Chondrocyte (in vitro differentiated cells): ENCODE data around the gene GTF2IRD1. TPM values are rescaled to one million over a fixed set of nuclear protein-coding genes. Genes with fewer than 3 reads are reported as not detected.
"Not testable (repeated sequence)": the region's sequence is repeated elsewhere in the genome, so short reads cannot be mapped to it uniquely, and the experiment has no call there.

Experiments used
- DNase-seq: peaks from one replicate; pipeline ENCODE4 v3.0.0; 2021; ENCODE audit warnings: mixed read lengths, low spot score
- H3K27ac Mint-ChIP-seq: one replicate; pipeline ENCODE4 v1.8.0; 2021; ENCODE audit warnings: mild to moderate bottlenecking, moderate library complexity, mixed read lengths; ENCODE audit not compliant: unreplicated experiment
- H3K27me3 Mint-ChIP-seq: 2 replicates; pipeline ENCODE4 v1.8.0; 2021; ENCODE audit warnings: low read depth, mixed read lengths
- H3K36me3 Mint-ChIP-seq: 2 replicates; pipeline ENCODE4 v1.8.0; 2021; ENCODE audit warnings: low read depth, mixed read lengths
- H3K4me1 Mint-ChIP-seq: 2 replicates; pipeline ENCODE4 v1.8.0; 2021; ENCODE audit warnings: low read depth, mild to moderate bottlenecking, mixed read lengths
- H3K4me3 Mint-ChIP-seq: one replicate; pipeline ENCODE4 v1.8.0; 2021; ENCODE audit warnings: mild to moderate bottlenecking, moderate library complexity, mixed read lengths; ENCODE audit not compliant: unreplicated experiment
- H3K9me3 Mint-ChIP-seq: 2 replicates; pipeline ENCODE4 v1.8.0; 2021; ENCODE audit warnings: low read depth, mixed read lengths
- total RNA-seq: library from RNA; stranded (reverse); gene quantifications from 3 replicates; pipeline ENCODE4 v1.2.1, GENCODE V29; 2021
- TF ChIP-seq, protein P1 (sequence below): fragments of 200-600 bp; sonication (generic); IDR thresholded peaks from 2 replicates; pipeline ENCODE4 v1.5.0; 2021; ENCODE audit warnings: antibody characterized with exemption, mild to moderate bottlenecking, moderate library complexity

GTF2IRD1 gene
- total RNA-seq, 1 donor from 2014 or later, result 48.5 TPM

DNA sequence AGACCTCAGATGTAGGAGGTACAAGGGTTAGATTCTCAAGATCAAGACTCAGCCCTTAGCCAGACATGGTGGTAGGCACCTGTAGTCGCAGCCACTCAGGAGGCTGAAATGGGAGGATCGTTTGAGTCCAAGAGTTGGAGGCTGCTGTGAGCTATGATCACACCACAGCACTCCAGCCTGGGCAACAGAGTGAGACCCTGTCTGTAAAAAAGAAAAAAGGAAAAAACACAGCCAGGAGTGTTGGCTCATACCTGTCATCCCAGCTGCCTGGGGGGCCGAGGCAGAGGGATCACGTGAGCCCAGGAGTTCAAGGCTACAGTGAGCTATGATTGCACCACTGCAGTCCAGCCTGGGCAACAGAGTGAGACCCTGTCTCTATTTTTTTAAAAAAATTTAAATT, 69.3 kb downstream of the GTF2IRD1 start:
- TF ChIP-seq, protein P1, sequence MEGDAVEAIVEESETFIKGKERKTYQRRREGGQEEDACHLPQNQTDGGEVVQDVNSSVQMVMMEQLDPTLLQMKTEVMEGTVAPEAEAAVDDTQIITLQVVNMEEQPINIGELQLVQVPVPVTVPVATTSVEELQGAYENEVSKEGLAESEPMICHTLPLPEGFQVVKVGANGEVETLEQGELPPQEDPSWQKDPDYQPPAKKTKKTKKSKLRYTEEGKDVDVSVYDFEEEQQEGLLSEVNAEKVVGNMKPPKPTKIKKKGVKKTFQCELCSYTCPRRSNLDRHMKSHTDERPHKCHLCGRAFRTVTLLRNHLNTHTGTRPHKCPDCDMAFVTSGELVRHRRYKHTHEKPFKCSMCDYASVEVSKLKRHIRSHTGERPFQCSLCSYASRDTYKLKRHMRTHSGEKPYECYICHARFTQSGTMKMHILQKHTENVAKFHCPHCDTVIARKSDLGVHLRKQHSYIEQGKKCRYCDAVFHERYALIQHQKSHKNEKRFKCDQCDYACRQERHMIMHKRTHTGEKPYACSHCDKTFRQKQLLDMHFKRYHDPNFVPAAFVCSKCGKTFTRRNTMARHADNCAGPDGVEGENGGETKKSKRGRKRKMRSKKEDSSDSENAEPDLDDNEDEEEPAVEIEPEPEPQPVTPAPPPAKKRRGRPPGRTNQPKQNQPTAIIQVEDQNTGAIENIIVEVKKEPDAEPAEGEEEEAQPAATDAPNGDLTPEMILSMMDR, result no peak
- Mint-ChIP-seq H3K4me1 (no peaks in the 10 kb centered on the region), H3K36me3 (peaks cover 28% of the 10 kb centered on the region), H3K27ac (no peak overlapping the region), H3K9me3 (peaks cover 3% of the 10 kb centered on the region), H3K27me3 (no peaks in the 10 kb centered on the region), H3K4me3 (no peak overlapping the region)
- DNase-seq, result no peak

DNA sequence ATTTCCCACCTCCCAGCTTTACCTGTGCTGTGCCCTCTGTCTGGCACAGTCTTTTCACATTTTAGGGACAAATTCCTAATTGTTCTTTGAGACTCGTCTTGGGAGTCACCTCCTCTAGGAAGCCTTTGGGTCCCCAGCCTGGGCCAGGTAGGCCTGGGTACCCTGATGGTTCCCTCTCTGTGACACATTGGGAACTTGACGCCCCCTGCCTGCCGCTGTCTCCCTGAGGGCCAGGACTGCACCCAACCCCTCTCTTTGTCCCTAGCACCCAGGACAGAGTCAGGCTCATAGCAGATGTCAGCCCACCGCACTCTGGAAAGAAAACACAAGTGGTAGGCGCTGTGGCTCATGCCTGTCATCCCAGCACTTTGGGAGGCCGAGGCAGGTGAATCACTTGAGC, 71.4 kb downstream of the GTF2IRD1 start:
- no peak overlapping the region for H3K4me3 Mint-ChIP-seq
- no peak for DNase-seq
- H3K27ac Mint-ChIP-seq, result no peak overlapping the region
- H3K27me3 Mint-ChIP-seq, result no peaks in the 10 kb centered on the region
- H3K36me3 Mint-ChIP-seq, result peaks cover 25% of the 10 kb centered on the region
- TF ChIP-seq, protein P1, result no peak
- no peaks in the 10 kb centered on the region for H3K4me1 Mint-ChIP-seq
- H3K9me3 Mint-ChIP-seq, result peaks cover 3% of the 10 kb centered on the region

DNA sequence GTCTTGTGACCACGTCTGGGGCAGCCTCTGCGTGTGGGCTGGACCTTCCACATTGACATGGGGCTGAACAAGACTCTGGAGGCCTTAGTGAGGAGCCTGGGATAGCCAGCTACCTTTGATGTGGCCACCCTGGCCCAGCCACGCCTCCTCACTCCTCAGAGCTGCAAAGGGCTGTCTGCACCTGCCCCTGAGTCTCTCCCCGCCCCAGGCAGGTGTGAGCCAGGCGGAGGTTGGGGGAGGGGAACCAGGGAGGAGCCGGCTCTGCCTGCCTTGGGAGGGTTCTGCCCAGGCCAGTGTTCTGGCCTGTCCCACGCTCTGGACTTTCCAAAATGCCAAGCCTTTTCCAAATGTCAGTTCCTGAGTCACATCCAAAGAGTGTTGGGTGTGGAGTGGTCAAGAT, 72.2 kb downstream of the GTF2IRD1 start:
- DNase-seq, result no peak
- TF ChIP-seq, protein P1, result no peak
- Mint-ChIP-seq H3K27me3 (no peaks in the 10 kb centered on the region), H3K27ac (no peak overlapping the region), H3K4me3 (no peak overlapping the region), H3K9me3 (peaks cover 3% of the 10 kb centered on the region), H3K36me3 (peaks cover 26% of the 10 kb centered on the region), H3K4me1 (no peaks in the 10 kb centered on the region)

DNA sequence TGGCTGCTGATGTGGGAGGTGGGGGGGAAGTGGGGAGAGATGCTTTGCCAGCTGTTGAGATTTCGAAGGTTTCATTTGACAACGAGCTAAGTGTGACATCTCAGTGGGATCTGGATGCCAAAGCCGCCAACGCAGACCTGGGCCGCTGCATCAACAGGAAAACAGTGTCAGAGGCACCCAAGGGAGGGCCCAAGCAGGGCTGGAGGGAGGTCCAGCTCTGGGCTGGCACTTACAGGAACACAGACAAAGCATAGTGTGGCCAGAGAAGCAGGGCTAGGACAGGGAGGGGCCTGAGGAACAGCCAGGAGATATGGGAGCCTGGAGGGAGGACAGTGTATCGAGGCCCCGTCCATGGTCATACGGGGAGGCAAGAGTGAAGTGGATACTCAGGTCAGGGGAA, 73.1 kb downstream of the GTF2IRD1 start:
- H3K4me3 Mint-ChIP-seq, result no peak overlapping the region
- no peak overlapping the region for H3K27ac Mint-ChIP-seq
- H3K27me3 Mint-ChIP-seq, result no peaks in the 10 kb centered on the region
- peaks cover 19% of the 10 kb centered on the region for H3K36me3 Mint-ChIP-seq
- no peaks in the 10 kb centered on the region for H3K9me3 Mint-ChIP-seq
- no peak for DNase-seq
- H3K4me1 Mint-ChIP-seq, result no peaks in the 10 kb centered on the region
- TF ChIP-seq, protein P1, result no peak

DNA sequence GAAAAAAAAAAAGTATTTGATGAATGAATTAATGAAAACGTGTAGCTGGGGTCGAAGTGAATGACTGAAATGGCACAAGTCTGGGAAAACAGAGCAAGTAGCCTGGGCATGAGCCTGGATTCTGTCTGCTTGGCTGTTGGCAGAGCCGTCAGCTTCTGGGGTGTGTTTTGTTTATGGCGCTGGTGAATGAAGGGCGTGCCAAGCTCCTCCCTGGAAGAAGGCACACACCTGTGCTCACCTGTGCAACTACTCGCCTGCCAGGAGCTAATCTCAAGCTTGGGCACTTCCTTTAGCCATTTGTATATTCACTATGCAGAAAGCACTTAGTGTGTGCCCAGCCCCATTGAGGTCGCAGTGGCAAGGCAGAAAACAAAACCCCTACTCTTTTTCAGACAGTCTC, 74.1 kb downstream of the GTF2IRD1 start:
- Mint-ChIP-seq H3K27me3 (no peaks in the 10 kb centered on the region), H3K4me3 (no peak overlapping the region), H3K36me3 (peaks cover 16% of the 10 kb centered on the region), H3K27ac (no peak overlapping the region), H3K4me1 (no peaks in the 10 kb centered on the region), H3K9me3 (no peaks in the 10 kb centered on the region)
- no peak for DNase-seq
- TF ChIP-seq, protein P1, result no peak

DNA sequence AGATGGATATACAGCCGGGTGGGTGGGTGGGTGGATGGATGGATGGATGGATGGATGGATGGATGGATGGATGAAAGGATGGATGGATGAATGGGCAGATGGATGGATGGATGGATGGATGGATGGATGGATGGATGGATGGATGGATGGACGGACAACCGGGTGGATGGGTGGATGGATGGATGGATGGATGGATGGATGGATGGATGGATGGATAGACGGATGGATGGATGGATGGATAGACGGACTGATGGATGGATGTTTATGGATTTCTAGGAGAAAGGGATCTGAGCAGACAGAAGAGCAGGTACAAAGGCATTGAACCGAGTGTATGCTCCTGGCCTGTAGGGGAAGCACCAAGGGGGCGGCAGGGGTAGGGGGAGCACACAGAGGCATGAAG, 75.1 kb downstream of the GTF2IRD1 start:
- H3K36me3 Mint-ChIP-seq, result peaks cover 17% of the 10 kb centered on the region

More for the DNA sequence above, 75.1 kb downstream of the GTF2IRD1 start:
- not testable (repeated sequence) for H3K27ac Mint-ChIP-seq, H3K4me1 Mint-ChIP-seq, H3K27me3 Mint-ChIP-seq, DNase-seq, H3K9me3 Mint-ChIP-seq, H3K4me3 Mint-ChIP-seq
